GM18907 (cell line): Measurements from ENCODE around the gene TRPC4.

Source experiments
- ATAC-seq: cut with Tn5 transposase; IDR thresholded peaks from one replicate; pipeline ENCODE4 v1.9.1; 2021; ENCODE audit warnings: mild to moderate bottlenecking, moderate library complexity; ENCODE audit not compliant: unreplicated experiment

The TRPC4 gene

DNA sequence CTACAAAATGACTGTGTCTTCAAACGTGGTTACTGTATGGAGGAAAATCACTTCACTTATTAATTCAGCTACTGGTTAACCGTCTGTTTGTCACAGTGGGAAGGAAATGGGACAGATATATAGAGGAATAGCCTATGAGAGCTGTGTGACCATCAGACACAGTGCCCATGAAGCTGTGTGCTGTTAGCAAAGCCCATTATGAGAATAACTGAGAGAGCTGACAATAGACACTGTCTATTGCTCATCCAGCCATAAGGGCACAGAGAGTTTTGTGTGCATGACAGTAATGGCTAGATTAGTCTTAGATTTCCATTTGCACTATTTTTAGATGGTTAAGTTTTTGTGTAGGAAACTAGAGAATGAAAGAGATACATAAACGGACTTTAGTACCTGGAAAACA lies 206.9 kb downstream of the TRPC4 start:
- ATAC-seq, result no peak

DNA sequence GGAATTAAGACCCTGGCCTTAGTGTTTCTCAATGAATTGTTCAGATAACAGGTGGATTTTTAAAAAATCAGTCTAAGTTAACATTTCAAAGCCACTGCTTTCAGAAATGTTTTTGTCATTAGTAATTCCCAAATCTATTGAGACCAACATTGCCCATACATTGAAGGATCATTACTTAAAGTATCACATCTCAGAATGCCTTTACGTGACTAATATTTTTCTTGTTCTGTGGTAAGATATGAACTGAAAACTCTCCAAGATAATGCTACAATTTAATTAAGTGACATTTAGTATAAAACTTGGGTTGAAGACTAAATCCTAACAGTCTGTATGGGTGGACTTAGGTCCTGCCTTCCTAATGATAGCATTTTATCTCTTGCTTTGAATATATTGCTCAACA lies 211.6 kb downstream of the TRPC4 start:
- no peak for ATAC-seq

DNA sequence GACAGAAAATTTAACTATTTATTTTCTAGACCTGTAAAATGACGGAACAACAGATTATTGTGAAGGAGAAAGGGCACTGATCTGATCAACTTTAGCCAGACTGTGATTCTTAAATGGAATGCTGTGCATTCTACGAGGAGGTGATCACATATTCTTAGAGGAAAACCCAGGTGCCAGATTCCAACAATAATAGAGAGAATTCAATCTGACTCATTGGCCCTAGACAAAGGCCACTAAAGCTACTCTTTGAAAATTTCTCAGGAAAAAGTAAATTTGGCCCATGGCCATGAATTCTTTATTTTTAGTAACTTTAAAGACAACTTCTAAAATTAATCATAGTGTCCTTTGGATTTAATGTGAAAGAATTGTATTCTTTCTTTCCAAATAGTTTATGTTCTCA lies 212.4 kb downstream of the TRPC4 start:
- ATAC-seq, result no peak

DNA sequence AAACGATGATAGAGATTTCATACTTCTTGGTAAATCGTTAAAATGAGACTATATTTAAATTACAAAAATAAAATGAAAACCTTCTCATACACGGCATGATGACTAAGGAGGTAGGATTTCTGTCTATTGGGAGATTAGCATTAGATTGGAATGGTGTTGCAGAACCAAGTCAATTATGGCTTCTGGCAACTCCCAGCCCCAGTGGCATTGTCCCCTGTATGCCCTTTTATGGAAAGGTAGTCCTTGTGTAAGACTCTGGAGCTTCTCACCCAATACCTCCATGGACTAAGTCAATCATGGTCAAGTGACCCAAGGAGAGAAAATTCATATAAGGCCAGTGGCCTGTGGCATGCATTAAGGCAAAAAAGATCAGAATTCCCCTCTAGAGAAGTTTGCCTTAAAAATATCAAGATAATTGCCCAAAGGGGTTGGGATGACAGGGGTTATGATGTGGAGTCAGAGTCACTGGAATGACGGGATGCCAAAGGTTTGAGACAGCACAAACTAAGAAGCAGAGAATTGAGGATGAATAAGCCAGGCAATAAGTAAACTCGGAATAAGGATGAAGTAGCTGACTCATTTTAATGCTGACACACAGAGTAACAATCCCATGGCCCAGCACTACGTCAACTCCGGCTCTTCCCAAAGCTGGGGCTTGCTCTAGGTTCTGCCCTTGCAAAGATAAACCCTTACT lies 213.2 kb downstream of the TRPC4 start:
- ATAC-seq, result no peak

DNA sequence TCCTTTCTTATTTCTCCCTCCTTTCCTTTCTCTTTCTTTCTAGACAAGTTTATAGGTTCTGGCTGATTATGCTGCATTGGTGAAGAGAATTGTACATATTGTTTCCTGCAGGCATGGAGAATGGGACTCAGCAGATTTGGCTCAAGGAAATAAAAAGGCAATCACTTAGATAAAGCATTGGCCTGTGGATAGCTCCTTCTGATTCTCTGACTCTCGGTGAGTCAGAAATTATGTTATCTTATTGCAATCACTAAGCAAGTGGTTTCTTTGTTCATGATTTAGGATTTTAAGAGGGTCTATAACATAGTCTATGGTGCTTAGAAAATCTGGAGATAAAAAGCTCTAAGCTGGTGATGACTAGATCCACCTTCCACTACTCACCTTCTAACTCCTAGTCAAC lies 217.0 kb downstream of the TRPC4 start:
- no peak for ATAC-seq

DNA sequence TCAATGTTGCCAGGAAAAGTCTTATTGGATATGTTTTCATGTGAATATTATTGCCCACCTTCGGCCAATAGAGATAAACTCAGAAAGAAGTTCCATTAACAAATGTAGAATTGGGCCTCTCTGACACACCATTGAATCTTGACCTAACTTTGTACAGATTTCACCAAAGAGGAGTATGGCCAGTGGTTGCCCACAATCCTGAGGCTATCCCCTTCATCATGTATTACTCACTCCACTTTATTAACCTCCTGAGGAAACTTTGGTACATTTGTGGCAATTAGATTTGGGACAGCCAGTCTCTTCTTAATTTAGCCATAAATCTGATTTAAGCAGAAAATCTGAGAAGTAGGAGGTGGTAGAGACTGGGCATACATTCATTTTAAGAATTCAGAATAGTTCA lies 217.7 kb downstream of the TRPC4 start:
- no peak for ATAC-seq

DNA sequence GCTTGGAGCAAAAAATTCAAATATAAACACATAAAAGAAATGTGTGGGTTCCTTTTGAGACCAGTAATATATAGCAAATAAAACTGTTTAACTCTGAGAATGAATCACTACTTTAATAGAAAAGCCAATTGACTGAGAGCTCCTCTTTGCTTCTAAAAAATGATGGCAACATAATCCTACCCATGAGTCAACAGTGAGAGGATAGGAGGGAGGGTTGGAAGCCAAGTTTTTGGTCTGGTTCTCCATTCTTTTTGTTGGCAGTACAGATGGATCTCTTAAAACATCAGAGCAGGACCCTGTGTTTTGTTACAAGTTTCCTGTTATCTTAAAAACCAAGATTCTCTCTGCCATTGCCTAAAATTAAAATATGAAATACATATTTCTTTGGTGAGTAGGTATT lies 221.0 kb downstream of the TRPC4 start:
- ATAC-seq, result no peak

DNA sequence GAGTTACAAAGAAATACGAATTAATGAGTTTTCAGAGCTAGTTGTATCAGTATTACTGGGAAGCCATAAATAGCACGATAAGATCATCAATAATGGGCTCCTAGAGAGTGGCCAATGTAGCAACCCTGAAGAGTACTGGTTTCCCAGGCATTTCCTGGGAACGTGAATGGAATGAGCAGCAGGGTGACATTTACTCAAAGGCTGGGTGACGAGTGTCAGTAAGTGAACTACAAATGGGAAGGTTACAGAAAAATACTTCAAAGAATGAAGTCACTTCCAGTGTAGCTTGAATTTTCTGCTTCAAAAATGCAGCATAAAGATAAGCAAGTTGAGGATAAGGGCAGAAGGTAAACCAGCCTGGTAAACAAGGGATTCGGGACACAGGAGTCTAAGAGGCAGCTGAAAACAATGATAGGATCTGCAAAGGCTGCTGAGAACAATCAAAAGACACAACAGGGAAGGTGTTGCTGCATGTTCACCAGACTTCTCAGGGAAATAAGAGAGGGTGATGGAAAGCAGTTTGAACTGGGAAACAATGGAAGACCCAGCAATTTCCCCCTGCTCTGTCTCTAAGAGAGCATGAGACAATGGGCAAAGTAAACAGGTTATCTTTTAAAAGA lies 222.4 kb downstream of the TRPC4 start:
- ATAC-seq, result no peak

DNA sequence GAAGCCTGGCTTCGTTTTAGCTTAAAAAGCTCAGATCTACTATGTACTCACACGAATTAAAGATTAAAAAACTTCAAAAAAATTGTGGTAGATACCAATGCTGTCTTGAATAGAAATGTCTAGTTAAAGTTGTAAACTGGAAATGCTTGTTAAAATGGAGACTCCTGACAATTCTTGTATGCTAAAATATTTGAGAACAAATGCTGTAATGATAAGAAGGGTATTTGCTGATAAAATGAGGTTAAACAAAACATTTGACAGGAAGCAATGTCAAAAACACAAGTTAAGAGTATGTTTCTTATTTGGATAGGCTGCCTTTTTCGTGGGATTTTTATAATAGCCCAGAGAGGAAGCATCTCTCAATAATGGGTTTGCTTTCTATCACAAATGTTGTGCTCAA lies 223.0 kb downstream of the TRPC4 start:
- ATAC-seq, result no peak

DNA sequence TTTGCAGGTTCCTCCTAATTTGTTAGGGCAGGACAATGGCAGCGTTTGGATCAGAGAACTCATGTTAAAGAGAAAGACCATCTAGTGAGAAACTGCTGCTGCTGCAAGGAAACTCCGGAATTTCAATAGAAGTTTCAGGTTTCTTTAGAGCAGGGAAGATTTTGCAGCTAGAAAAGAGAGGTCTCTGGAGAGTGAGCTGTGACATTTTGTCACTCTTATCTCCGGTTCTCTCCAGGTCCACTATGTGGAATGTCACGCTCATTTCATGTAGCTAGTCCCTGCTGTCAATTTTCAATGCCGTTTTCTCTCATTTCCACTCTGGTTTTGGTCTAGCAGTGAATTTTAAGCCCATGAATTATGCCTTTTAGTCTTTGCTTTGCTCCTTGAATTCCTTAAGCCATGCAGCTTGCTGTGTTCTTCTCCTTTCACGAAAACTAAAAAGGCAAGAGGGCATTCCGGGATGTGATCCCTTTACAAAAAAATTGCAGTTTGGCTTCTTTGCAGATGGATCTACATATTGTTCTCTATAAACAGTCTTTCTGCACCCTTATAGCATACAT lies 224.3 kb downstream of the TRPC4 start:
- ATAC-seq, result no peak

DNA sequence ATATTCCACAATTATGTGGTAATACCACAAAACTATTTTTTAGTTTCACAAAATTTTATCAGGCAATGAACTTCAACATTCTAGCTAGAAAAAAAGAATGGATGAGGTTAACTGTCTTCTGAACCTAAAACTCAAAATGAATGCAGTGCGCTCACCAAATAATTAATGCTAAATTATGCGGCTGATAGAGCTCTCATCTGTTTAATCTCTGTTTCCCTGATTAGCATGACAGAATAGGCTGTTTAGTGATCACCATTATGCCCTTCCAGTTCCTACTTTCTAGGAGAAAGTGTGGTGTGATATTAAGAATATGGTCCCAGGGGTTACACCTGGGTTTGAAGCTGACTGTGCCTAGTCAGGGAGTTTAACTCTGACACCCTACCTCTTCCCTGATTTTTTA lies 228.2 kb downstream of the TRPC4 start:
- no peak for ATAC-seq

DNA sequence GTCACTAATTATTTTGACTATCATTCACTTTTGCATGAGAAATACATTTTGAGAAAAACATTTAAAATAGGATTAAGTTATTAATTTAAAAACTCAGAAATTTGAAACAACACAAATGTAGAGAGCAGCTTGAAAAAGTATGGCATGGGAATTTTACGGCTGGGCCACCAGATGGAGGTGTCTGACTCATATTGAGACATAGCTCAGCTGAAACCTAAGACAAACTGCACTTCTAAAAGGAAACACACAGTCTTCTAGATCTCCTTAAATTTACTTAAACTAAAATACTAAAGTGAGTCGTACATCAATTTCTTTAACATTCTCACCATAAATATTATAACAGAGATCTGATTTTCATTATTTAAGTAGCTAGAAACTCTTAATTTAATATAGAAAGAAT lies 229.1 kb downstream of the TRPC4 start:
- ATAC-seq, result no peak

DNA sequence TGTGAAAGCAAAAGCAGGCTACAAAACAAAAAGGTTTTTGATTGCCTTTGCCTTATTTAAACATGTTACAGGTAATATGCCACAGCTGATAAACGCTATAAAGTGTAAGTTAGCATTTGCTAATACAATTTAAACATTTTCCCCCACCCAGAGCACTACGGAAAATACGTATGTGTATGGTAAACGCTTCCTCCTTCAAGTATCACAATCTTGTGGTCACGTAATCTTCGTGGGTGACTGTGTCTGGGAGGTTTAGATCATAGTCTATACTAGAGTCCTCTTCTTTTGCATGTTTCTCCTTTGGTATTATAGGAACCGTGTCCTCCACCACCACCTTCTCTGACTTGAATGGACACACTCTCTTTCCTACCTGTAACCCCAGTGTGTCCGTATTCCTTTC lies 232.9 kb downstream of the TRPC4 start:
- no peak for ATAC-seq

DNA sequence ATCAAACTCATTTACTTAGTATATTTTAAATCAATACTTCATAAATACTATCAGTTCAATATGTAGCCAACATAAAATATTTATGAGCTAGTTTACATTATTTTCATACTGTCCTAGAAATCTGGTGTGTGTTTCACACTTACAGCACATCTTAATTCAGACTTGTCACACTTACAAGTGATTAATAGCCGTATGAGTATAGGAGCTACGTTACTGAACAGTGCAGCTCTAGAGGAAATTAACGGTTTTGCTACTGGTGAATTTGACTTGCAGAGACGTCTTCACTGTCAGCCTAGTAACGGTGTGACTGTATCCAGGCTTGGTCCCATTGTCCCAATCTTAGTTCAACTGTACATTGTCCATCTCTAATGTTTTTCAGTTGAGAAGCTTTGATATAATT lies 237.3 kb downstream of the TRPC4 start:
- ATAC-seq, result no peak

DNA sequence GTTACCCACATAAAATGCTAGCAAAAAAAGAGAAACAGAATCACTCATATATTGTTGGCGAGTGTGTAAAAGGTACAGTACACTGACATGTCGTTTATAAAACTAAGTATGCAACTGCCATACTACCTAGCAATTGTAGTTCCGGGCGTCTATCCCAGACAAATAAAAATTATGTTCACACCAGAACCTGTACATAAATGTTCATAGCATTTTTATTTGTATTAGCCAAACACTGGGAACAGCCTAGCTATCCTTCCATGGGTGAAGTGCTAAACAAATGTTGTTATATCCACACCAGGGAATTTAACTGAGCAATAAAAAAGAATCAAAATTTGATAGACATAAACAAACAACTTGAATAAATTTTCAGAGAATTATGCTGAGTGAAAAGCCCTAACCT lies 242.1 kb downstream of the TRPC4 start:
- no peak for ATAC-seq

DNA sequence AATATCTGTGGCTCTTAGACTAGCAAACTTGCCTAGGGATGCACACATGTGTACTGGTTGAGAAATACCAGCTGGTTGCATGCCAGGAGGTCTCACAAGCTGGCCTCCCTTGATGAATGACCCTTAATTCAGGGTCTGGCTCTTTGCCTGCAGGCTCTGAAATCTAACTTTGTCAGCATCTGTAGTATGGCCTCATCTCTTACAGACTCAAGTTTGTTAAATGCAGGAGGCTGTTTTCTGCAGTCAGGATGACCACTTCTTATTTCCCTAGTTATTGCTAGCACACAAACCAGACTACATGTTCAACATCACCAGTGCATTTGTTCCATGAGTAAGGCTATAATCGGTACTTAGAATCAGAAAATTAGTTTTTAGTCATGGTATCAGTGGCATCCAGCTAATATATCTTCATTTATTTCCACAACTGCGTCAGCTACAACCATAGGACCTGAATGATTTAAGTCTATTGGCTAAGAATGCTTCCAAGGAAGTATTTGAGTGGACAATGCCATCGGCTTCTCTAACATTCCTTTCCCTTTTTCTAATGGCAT lies 247.7 kb downstream of the TRPC4 start:
- no peak for ATAC-seq

DNA sequence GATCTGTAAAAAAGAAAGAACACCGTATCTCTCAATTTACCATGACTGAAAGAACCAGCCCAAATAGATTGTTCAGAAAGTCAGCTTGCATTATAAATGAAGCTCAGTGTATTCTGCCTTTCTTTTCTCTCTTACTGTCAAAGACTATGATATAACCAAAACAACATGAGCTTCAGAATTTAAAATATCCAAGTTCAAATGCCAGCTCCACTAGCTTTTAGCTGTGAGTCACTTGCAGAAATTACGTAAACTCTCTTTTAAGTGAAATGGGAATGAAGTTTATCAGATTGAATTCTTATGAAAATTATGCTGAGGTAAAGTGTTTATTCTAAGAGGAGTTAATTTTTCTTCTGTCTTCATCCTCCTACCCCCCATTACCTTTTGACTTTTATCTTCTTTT lies 251.0 kb downstream of the TRPC4 start:
- no peak for ATAC-seq

DNA sequence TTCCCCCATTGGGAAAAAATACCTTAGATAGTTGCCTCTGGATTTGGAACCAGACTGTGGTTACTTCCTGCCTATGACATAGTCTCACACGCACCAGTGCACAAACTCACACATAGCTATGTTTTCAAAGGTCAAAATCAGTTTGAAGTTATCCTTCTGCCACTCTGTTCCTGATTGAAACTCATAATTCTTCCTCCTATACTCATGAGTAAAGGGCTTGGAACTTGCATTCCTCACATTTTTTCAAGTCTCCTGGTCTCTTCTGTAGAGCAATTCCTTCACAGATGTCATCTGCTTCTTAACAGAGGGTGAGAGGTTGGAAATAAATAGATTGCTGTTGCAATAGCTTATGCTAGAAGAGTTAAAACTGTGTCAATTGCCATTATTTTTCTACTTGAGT lies 252.4 kb downstream of the TRPC4 start:
- ATAC-seq, result no peak

DNA sequence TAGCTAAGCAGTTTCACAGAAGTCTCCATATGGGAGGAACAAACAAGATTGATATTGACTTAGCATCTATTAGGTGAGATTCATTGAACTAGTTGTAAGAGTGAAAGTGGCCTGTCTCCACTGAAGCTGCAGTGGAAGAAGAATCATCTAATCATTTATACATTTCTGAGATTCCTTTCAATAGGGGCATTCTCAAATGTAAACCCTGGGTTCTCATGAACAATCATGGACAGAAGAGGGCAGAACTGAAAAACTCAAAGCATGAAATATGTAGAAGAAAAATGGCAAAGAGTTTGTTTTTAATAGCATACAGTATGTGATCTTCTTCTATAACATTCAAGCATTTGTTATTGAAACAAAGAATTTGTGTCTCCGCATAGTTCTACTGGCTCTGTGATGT lies 253.4 kb downstream of the TRPC4 start:
- ATAC-seq, result no peak

DNA sequence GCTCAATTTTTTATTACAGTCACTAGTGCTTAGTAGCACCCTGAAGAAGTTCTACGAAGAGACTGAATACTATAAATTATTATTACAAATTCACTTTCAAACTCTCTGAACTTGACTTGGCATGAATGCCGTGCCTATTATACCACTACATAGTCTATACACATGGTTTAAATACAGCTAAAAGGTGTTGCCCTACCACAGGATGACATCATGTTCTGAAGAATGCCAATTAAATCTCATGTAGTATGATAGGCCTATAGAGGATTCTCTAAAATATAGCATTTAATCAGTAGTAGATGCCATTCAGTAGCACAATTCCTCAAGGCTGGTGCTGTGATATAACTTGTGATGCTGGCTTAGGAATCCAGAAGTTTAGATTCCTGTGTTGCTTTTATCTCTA lies 254.3 kb downstream of the TRPC4 start:
- no peak for ATAC-seq

DNA sequence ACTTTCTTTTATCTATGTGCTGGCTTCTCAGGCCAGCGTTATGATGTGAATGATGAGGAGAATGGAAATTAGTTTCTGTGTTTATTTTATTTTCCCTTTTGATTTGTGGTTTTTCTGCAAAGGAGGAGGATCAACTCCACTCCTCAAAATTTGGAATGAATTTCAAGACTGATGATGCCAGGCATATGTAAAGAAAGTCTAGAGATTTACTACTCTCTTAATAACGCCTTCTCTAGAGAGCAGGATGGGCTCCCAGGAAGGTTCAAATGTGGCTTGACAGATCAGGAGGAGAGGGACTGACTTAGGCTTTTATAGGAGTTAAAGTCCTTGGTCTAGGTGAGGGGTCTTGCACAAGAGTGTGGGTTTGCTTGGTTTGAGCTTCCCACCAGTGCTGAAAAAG lies 255.9 kb downstream of the TRPC4 start:
- no peak for ATAC-seq

DNA sequence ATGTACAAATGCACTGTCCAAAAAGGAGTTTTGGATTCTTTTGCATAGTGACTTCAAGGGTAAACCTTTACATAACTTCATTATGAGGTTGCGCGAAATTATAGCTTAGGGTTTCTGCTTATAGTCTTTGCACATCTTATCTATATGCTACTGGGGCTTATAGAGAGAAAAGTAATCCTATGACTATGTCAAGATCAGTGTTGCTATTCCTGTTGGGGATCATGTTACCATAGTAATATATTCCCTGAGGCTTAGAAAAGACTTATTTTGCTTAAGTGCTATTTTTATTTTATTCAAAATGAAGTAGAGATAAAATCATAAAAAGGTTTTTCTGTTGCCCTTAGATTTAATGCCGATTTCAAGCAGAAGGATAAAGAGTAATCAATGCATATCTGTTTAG lies 256.3 kb downstream of the TRPC4 start:
- no peak for ATAC-seq
